Left ventricle myocardium inferior (tissue), 1 donor: ENCODE data around the gene OSBPL3. TPM values are rescaled to one million over a fixed set of nuclear protein-coding genes. Genes with fewer than 3 reads are reported as not detected.
"Not testable (repeated sequence)": the region's sequence is repeated elsewhere in the genome, so short reads cannot be mapped to it uniquely, and the experiment has no call there.

Experiments used
- DNase-seq: peaks from one replicate; pipeline ENCODE4 v3.0.0-alpha.2; 2020
- H3K27ac ChIP-seq: fragments of 200-600 bp; replicated peaks from 2 replicates; pipeline ENCODE4 v1.8.0; 2021
- H3K27me3 ChIP-seq: fragments of 200-600 bp; 2 replicates; pipeline ENCODE4 v1.8.0; 2021; ENCODE audit warnings: low read depth
- H3K36me3 ChIP-seq: fragments of 200-600 bp; 2 replicates; pipeline ENCODE4 v1.8.0; 2021
- H3K4me1 ChIP-seq: fragments of 200-600 bp; 2 replicates; pipeline ENCODE4 v1.8.0; 2021
- H3K4me3 ChIP-seq: fragments of 200-600 bp; 2 replicates; pipeline ENCODE4 v1.8.0; 2021; ENCODE audit warnings: mild to moderate bottlenecking, moderate library complexity
- H3K9me3 ChIP-seq: fragments of 200-600 bp; replicated peaks from 2 replicates; pipeline ENCODE4 v1.8.0; 2021
- intact Hi-C: fragments of 100-400 bp; cut with micrococcal nuclease; formaldehyde crosslinking; loops from one replicate; pipeline ENCODE4 v1.11.0; 2022
- total RNA-seq: library from RNA; stranded (reverse); fragmentation: NEBNext Ultra II Directional; extraction: Animal tissue kit (Norgen Biotek cat#: 25700); gene quantifications from one replicate; pipeline ENCODE4 v1.2.1, GENCODE V29; 2021
- TF ChIP-seq, protein P1 (sequence below): fragments of 200-600 bp; IDR thresholded peaks from 2 replicates; pipeline ENCODE4 v1.8.0; 2021; ENCODE audit warnings: antibody characterized with exemption, mild to moderate bottlenecking, borderline replicate concordance
- donor health status: DM: no; HTN: yes; CAD: no; lungs with severe emphysema.

The OSBPL3 gene
- total RNA-seq, 1 donor from 2014 or later, result 4.3 TPM

- Histone ChIP-seq H3K4me1 (peaks cover 59% of the 10 kb centered on the region), H3K36me3 (no peaks in the 10 kb centered on the region), H3K4me3 (no peak overlapping the region), H3K27me3 (no peaks in the 10 kb centered on the region), H3K27ac (no peak overlapping the region), H3K9me3 (no peaks in the 10 kb centered on the region)
- no peak for DNase-seq
- TF ChIP-seq, protein P1, sequence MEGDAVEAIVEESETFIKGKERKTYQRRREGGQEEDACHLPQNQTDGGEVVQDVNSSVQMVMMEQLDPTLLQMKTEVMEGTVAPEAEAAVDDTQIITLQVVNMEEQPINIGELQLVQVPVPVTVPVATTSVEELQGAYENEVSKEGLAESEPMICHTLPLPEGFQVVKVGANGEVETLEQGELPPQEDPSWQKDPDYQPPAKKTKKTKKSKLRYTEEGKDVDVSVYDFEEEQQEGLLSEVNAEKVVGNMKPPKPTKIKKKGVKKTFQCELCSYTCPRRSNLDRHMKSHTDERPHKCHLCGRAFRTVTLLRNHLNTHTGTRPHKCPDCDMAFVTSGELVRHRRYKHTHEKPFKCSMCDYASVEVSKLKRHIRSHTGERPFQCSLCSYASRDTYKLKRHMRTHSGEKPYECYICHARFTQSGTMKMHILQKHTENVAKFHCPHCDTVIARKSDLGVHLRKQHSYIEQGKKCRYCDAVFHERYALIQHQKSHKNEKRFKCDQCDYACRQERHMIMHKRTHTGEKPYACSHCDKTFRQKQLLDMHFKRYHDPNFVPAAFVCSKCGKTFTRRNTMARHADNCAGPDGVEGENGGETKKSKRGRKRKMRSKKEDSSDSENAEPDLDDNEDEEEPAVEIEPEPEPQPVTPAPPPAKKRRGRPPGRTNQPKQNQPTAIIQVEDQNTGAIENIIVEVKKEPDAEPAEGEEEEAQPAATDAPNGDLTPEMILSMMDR, result no peak
- intact Hi-C loops, result no loop called here
These were observed 71.8 kb downstream of the OSBPL3 start for GRCh38 chr7:24908166-24908565.

GRCh38 chr7:24907311-24907886 is 72.6 kb downstream of the OSBPL3 start:
- Histone ChIP-seq H3K27me3 (no peaks in the 10 kb centered on the region), H3K4me1 (peaks cover 59% of the 10 kb centered on the region), H3K27ac (no peak overlapping the region), H3K4me3 (no peak overlapping the region), H3K9me3 (no peaks in the 10 kb centered on the region), H3K36me3 (no peaks in the 10 kb centered on the region)
- no peak for DNase-seq
- TF ChIP-seq, protein P1, result no peak
- intact Hi-C loops, result no loop called here

- no peak for DNase-seq
- H3K4me1 ChIP-seq, result peaks cover 48% of the 10 kb centered on the region
- no peaks in the 10 kb centered on the region for H3K27me3 ChIP-seq
- no peak overlapping the region for H3K27ac ChIP-seq
- no peaks in the 10 kb centered on the region for H3K9me3 ChIP-seq
- TF ChIP-seq, protein P1, result no peak
- no peak overlapping the region for H3K4me3 ChIP-seq
- no peaks in the 10 kb centered on the region for H3K36me3 ChIP-seq
- intact Hi-C loops, result no loop called here
These were observed 73.8 kb downstream of the OSBPL3 start for GRCh38 chr7:24905996-24906770.

DNA sequence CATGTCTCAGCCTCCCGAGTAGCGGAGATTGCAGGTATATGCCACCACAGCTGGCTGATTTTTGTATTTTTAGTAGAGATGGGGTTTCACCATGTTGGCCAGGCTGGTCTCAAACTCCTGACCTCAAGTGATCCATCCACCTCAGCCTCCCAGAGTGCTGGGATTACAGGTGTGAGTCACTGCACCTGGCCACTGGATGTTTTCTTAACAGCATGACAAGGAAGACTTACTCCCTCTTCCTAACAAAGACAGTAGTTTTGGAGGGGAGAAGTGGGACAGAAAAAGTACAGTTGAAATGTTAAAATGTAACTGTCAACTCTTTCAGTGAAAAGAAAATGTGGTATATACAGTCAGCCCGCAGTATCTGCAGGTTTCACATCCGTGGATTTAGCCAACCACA is 76.0 kb downstream of the OSBPL3 start:
- H3K4me3 ChIP-seq, H3K36me3 ChIP-seq, DNase-seq, H3K27ac ChIP-seq, H3K27me3 ChIP-seq, H3K9me3 ChIP-seq, intact Hi-C loops: not testable (repeated sequence)
- H3K4me1 ChIP-seq, result peaks cover 26% of the 10 kb centered on the region

DNA sequence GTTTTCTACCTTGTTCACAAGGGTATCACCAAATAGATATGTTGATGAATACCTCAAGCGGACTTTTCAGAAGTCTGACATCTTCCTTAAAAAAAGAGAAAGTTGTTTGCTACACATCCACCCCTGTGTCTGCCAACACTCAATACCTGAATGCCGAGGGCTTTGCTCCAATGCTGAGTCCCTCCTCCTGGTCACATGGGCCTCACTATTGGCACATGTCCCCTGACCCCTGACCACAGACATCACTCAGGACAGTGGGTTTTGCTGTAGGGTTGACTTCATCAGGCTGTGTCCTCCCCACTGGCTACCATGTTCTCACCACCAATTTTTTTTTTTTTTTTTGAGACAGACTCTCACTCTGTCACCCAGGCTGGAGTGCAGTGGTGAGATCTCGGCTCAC is 76.4 kb downstream of the OSBPL3 start:
- H3K27ac ChIP-seq, result no peak overlapping the region
- no peaks in the 10 kb centered on the region for H3K36me3 ChIP-seq
- no peaks in the 10 kb centered on the region for H3K9me3 ChIP-seq
- H3K27me3 ChIP-seq, result no peaks in the 10 kb centered on the region
- no peak for DNase-seq
- no peak overlapping the region for H3K4me3 ChIP-seq
- peaks cover 23% of the 10 kb centered on the region for H3K4me1 ChIP-seq
- TF ChIP-seq, protein P1, result no peak
- intact Hi-C loops, result no loop called here

DNA sequence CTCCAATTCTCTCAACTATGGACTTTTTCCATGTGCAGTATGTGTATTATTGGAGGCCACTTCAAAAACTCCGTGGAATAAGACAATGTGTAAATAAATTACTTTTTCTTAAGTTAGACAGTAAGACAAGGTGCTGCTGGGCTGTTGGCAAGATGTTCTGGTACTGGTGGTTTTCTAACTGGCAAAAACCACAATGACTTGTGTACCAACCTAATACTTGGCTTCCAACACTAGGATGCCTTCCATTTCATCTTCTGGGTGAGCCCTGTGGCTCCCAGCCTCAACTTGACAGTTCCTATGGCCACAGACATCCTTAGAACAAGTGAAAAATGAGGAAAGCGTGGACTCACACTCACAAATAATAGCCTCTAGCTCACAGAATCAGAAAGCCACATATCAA is 77.0 kb downstream of the OSBPL3 start:
- Histone ChIP-seq H3K27me3 (no peaks in the 10 kb centered on the region), H3K4me3 (no peak overlapping the region), H3K36me3 (no peaks in the 10 kb centered on the region), H3K27ac (no peak overlapping the region), H3K4me1 (peaks cover 20% of the 10 kb centered on the region), H3K9me3 (no peaks in the 10 kb centered on the region)
- TF ChIP-seq, protein P1, result no peak
- intact Hi-C loops, result no loop called here
- no peak for DNase-seq
